ENCODE results near the gene TULP4.

- no peak for TF ChIP-seq CTCF (IDR thresholded peaks at IDR 0.05)
- no peak for TF ChIP-seq EZH2 (IDR thresholded peaks at IDR 0.05; ENCODE audit: borderline replicate concordance, insufficient read depth, low read depth, low read length, poor library complexity, severe bottlenecking)
Observed at GRCh38 chr6:158304254-158304653, 8.0 kb upstream of the TULP4 start.
